ENCODE data around the gene ATP12A. TPM values are rescaled to one million over a fixed set of nuclear protein-coding genes. Genes with fewer than 3 reads are reported as not detected.
A peak's percentile ranks its signal among the peaks of the same experiment; 100 is the strongest.

The ATP12A gene
- total RNA-seq: 0.21 TPM

DNA sequence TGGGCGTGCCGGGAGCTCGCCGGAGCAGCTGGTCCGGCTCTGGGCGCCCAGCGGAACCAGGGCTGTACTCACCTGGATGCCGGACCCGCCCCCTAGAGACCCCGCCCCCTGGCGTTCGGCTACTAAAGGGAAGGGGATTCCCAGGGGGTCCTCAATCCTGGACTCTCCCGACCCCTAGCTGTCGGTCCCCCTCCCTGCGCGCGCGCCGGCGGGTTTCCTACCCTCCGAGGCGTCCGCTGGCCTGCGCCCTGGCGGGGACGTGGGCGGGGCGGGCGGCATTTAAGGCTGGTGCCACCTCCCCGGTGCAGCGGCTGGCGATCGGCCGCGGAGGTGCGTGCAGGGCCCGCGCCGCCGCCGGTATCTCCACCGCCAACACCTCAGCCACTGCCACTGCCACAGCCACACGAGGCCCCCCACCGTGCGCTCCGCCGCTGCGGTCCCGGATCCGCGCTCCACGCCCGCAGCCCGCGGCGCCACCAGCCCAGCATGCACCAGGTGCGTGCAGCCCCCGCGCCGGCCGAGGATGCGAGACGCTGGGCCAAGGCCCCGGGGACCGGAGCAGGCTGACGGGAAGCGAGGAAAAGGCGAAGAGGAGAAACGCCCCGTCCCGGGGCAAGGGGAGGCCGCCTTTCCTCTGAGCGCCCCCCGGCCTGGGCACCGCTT is at the start of gene ATP12A:
Gene ATP12A (plus strand): TSS at position 151 of the 663 bp plus-strand sequence. CDS start 336 bp downstream, at position 487.
- no peak for DNase-seq

DNA sequence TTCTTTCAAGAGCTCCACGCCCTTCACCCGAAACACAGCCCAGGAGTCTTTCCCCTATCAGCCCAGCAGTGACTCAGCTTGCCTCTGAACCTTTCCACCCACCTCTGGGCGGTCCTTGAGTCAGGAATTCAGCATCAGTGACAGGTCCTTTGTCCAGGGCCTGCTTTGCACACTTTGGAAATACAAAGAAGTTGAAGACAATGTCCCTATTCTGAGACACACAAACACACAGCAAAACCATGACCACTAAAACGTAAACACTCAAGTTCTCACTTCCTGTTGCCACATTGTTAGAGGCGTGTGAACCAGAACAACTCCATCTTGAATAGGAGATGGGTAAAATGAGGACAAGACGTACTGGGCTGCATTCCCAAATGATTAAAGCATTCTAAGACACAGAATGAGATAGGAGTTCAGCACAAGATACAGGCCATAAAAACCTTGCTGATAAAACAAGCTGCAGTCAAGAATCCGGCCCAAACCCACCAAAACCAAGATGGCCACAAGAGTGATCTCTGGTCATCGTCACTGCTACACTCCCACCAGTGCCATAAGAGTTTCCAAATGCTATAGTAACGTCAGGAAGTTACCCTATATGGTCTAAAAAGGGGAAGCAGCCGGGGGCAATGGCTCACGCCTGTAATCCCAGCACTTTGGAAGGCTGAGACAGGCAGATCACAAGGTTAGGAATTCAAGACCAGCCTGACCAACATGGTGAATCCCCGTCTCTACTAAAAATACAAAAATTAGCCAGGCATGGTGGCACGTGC is 49.2 kb upstream of the ATP12A start:
- DNase-seq: no peak

DNA sequence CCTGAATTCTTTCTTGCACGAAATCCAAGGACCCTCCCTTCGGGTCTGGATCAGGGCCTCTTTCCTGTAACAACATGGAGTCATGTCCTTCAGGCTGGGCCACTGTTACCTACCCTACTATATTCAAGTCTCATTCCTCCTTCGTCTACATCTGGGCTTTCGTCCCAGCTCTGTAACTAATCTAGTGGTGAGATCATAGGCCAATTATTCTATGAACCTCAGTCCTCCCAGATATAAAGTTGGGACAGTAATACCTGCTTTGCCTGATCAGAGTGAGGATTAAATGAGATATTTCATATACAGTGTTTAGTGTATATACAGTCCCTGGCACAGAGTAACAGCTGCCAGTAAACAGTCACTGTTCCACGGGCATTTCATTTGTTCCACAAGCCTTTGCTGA is 48.3 kb upstream of the ATP12A start:
- DNase-seq: no peak

DNA sequence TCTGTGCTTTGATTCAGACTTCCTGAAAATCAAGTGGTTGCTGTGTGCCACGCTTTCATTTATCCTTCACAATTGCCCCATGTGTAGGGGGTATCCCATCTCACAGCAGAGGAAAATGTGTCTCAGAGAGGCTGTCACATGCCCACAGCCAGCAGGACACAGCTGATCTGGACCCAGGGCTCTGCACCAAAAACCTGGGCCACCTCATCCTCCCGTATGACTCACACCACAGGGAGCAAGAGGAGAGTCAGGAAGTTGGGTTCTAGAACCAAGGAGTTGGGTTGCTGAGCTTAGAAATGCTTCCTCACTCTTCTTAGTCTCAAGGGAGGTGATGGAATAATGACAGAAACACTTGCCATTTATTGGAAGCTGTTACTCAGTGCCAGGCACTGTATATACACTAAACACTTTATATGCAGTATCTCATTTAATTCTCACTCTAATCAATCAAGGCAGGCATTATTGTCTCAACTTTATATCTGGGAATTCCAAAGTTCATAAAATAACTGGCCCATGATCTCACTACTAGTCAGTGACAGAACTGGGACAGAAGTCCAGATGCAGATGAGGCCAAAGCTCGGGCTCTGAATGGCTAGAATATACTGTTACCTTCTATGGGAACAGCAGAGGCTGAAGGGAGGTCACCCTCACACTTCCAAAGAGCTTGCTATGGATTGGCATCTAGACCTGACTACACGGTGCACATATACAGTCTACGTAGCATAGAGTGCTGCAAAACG is 47.7 kb upstream of the ATP12A start:
- no peak for DNase-seq

DNA sequence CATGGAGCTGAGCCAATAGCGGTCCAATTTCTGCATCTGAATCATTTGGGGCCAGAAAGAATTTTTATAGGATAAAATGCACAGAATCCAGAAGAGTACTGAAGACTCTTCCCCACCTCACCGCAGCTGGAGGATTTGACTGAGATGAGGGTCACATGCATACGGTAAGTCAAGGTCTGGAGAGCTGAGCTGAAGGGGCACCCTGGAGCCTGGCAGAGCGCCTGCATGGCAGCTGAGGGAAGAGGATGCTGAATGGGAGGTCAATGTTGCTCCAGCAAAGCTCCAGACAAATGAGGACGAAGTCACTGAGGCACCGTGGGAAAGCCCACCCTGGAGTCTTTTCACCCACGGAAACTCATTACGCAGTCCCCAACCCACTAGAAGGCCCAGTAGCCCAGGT is 43.4 kb upstream of the ATP12A start:
- DNase-seq: no peak

DNA sequence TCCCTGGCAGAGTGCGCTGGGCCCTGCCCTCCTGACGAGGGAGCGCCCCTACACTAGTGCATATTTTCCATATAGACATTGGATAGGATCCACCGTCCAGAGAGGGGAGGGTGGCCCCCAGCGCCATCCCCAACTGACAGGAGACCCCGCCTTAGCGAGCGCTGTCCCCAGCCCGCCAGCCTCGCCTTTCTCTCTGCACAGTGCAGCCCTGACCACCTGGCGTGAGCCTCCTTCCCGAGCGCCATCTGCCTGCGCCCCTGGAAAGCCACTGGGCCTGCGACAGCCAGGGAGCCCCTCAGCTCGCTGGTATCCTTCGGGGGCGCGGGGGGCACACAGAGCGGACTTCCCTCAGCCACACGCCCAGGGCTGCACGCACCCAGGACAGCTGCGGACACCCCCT is 42.1 kb upstream of the ATP12A start:
- DNase-seq: no peak

DNA sequence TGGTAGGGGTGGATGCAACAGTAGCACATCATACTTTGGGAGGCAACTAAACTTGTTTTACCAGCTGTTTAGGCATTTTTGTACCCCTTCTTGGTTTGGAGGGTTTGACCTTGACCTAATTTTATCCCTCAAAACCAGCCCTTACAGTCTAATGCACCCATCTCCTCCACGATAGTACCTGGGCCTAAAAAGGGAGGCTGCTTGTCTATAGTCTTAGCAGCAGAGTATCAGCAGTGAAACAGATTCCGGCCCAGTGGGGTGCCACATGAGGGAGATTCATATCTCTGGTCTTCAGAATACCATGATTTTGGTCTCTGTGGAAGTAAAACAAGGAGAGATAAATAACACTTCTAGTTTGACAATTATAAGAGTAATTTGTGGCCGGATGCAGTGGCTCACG is 39.5 kb upstream of the ATP12A start:
- DNase-seq: no peak

DNA sequence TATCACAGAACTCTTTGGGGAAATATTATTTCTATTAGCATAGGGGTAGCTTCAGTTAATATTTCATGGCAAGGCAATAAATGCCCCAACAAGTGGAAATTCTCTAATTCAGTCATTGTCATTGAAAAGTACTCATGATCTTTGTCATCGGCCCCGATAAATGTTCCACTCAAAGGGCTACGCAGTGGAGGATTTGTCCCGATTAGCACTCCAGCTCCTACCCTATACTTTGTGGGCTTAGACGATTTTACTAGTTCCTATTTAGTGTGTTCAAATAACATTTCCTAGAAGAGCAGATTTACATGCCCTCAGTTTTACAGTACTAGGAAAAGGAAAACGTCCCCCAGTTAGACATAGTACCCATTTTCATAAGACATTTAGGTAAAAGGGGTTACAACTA is 38.0 kb upstream of the ATP12A start:
- no peak for DNase-seq

DNA sequence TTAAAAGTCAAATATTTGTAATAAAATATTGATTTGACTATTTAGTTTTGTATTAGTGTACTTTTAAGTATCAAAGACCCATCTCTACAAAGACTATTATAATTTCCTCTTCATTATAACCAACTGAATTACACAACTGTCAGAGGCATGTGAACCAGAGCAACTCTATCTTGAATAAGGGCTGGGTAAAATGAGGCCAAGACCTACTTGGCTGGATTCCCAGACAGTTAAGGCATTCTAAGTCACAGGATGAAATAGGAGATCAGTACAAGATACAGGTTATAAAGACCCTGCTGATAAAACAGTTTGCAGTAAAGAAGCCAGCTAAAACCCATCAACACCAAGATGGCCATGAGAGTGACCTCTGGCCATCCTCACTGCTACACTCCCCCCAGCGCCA is 36.2 kb upstream of the ATP12A start:
- no peak for DNase-seq

DNA sequence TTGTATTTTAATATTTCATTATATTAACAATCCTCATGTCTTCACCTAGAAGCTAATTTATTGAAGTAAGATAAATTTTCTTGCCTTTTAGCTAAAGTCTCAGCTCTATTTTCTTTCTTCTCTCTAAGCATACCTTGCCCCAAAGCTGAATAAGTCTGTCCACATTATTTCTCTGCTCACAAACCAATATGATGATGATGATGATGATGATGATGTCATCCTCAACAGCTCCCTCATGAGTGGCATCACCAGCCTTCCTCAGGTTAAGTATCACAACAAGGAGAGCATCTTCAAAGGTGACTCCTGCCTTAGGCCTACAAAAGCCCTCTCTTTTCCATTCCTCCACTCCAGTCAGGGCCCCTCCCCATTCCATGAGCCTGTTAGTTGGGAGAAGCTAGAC is 31.9 kb upstream of the ATP12A start:
- no peak for DNase-seq

DNA sequence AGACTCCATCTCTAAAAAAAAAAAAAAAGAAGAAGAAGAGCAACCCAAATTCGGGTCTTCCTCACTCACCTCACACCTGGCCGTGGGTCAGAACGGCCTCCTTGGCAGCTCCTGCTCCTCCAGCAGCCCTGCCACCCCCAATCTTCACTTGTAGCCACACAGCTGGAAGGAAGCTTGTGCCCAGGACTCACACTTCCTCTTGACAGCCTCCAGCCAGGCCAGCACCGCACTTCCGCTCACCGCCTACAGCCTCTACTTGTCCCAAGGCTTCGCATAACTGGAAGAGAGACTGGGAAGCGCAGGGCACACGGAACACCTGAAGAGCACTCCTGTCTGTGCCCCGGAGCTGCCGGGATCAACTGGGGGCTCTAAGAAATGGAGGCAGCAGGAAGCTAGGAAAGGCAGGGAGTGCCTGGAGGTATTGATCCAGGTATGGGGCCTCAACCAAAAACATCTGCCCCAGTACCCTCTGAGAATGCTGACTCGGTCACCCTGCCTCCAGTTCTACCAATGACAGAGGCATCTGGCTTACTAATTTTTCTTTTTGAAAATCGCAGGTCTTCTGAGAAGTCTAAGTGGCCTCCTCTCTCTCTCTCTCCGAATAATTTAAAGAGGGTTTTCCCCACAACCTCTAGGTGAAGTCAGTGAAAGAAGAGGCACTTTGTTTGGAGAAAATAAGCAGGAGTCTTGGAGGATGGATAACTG is 31.1 kb upstream of the ATP12A start:
- DNase-seq: no peak

DNA sequence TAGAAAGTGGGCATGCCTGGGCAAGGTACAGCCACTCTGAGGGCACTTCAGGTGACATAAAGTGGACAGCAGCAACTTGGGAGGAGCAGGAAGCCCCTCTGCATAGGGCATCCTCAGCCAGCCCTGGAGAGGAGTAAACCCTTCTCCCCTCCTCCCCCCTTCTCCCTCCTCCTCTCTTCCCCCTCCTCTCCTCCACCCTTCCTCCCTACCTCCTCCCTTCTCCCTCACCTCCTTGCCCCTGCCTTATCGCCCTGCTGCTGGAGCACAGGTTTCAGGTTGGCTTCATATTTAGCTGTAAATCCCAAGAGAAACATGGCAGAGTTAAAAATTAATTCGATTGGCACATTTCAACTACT is 30.5 kb upstream of the ATP12A start:
- DNase-seq: no peak

DNA sequence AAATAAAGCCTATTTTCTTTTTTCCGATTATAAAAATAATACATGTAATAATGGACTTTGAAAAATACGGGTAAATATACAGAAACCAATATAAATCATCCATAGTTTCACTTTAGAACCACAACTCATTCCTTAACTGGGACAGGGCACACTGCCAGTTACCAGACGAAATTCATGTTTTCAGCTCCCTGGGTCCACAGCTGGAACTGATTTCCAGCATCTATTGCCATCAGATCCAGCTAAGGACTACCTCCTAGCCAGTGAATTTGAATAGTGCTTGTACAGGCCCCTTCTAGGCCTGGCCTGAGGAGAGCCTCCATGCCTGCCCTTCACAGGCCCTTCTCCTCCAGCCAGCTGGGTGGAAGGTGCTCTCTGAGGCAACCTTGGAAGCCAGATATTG is 30.0 kb upstream of the ATP12A start:
- DNase-seq: peak; percentile 20

DNA sequence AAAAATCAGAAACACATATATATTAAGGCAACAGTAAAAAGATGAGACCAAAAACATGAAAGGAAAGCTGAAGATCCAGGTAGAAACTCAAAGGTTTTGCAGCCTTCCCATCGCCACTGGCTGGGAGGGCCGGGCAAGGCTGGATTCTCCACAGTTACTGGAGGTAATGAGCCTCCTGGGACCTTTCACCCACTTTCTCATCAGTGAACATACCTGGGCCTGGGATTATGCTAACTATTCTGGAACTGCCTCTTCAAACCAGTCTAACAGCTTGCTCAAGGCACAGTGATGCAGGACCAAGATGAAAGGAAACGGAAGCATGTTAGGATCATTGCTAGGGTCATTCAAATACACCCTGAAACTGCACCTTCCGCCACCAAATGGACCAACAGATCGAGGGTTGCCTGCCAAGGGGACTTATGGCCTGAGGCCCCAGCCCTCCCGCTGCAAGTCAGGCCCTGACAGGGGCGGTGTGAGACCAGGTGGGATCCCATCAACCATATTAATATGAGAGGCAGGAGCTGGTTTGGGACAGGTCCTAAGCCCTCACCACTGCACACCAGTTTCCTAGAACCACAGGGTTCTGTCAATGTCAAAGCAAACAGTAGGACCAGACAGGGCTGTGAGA is 28.4 kb upstream of the ATP12A start:
- DNase-seq: peak; percentile 35

DNA sequence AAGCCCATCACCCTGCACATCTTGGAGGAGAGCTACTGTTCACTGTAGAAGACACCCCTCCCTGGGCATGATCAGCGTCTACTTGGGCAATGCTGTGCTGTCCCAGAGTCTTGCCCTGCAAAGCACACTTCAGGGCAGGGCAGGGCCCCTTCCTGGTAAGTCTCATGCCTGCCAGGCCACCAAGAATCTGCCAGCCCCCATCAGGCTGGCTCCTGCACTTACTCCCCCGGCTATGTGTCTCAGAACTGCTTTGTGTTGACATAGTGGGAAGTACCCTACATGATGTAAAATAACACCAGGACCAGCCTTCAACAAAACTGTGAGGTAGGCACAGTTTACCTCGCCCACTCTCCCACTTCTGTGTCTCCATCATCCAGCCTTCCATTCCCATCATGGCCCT is 27.8 kb upstream of the ATP12A start:
- no peak for DNase-seq

DNA sequence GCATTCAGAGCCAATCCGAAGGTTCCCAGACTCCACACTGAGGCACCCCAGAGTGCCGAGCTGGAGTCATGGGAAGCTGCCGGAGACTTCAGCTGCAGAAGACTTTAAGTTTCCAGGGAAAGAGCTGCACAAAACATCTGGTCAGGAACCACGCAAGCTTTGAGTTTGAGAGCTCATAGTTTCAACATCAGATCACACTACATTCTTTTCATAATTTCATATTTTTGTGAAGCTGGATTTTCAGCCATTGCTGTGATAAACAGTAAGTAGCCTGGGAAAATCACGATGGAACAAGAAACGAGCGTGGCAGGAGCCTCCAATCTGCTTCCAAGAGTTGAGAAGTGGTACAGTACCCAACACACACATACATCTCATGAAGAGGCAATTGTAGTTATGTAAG is 25.5 kb upstream of the ATP12A start:
- no peak for DNase-seq

DNA sequence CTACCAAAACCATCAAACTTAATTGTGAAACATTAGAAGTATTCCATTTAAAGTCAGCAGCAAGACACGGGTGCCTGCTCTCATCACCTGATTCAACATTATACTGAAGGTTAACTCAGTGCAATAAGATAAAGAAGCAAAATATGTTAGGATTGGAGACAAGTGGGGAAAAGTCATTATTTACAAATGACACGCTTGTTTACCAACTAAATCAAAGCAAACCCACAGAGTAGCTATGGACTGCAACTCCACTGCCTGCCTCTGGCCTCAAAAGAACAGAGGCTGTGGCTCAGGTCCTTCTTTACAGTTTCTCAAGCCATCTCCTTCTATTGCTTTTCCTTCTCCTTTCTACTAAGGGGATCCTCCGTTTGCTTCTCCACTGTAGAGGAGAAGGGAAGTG is 21.0 kb upstream of the ATP12A start:
- DNase-seq: no peak

DNA sequence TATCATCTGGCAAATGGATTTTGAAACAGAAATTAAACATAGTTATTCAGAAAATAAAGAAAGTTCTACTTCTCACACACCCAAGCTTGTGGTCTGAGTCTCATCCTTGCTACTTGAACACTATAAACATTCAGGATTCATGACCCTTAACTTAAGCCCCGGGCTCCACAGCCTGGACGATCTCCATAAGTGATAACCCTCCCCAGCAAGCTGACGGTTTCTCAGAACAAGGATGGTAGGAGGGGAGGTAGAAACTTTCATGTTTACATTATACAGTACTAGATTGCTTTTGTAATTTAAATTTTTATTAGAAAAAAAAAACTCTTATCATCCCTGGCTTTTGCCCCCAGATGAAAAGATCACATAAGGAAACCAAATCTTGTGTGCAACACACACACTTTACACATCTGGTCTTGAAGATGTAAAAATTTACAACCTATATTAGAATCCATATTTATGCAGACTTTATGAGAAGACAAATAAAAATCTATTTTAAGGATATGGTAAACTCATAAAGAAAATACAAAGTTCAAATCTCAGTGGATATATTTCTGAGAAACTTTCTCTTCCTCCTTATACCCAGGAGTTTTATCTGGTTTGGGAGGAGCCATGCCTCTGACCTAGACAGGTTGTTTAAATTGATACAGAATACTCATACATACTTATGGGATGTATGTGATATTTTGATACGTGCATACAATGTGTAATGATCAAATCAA is 20.0 kb upstream of the ATP12A start:
- no peak for DNase-seq

DNA sequence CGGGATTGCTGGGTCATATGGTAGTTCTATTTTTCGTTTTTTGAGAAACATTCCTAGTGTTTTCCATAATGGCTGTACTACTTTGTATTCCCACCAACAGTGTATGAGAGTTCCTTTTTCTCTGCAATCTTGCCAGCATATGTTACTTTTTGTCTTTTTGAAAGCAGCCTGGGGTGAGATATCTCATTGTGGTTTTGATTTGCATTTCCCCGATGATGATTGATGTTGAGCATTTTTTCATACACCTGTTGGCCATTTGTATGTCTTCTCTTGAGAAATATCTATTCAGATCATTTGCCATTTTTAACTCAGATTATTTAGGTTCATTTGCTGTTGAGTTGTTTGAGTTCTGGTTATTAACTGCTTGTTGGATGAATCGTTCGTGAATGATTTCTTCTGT is 18.5 kb upstream of the ATP12A start:
- DNase-seq: no peak

DNA sequence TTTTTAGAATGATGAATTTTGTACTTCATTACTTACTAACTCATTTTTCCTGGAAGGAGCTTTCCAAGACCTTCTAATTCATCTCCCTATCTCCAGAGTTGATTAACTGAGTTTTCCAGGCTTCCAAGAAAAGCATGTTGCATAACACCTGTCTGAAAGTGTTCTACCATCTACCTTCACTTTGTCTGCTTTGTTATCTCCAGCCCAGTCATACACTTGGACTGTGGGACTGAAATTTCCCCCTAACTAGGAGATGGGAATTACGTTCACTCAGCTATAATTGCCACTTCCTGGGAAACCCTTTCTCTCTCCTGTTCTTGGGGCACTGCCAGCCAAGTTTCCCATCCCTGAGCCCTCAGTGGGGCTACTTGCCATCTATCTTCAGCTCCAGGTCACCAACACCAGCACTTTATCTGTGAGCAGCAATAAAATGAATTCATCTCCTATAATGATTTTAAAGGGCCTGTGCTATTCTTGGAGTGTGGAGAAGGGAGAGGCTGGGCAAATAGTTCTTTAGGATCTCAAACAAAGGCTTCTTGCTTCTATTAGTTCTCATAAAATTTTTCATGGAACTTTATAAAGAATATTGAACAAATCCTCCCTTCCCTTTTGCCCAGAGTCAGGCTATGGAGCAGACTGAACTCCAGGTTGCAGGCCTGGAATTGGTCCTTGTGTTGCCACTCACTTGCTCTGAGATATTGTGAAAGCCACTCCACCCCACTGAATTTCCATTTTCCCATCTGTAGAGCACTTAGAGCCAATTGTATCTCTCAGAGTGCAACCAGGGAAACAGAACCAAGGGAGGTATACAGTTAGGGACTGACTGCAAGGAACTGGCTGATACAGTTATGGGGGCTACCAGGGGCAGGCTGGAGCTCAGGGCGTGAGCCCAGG is 17.8 kb upstream of the ATP12A start:
- no peak for DNase-seq

DNA sequence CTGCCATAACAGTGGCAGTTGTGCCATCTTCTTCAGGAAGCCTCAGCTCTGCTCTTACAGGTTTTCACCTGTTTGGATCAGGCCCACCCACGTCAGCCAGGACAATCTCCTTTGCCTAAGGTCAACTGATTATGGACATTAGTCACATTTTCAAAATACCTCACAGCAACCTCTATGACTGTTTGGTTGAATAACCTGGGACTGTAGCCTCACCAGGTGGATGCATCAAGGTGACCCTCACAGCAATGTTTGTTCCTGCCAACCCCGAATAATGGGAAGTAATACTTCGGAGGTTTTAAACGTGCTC is 17.2 kb upstream of the ATP12A start:
- DNase-seq: no peak
